ENCODE data around the gene ZNF426.
"Not testable (repeated sequence)": the region's sequence is repeated elsewhere in the genome, so short reads cannot be mapped to it uniquely, and the experiment has no call there.

The ZNF426 gene

GRCh38 chr19:9538183-9539058, at the start of gene ZNF426:
Gene ZNF426 (minus strand): TSS chr19:9538645. CDS start chr19:9536232, 2,413 bp downstream.
- DNase-seq, result peak; percentile 47

GRCh38 chr19:9586764-9587163, 48.3 kb upstream of the ZNF426 start:
- DNase-seq, result peak; percentile 37

GRCh38 chr19:9584073-9584833, 45.8 kb upstream of the ZNF426 start, which contains the start of gene ZNF121:
Gene ZNF121 (minus strand): TSS chr19:9584504. CDS start chr19:9568097, 16,407 bp downstream.
- DNase-seq, result peak; percentile 83

GRCh38 chr19:9582081-9582725, 43.8 kb upstream of the ZNF426 start:
- not testable (repeated sequence) for DNase-seq

- no peak for DNase-seq
Measured at GRCh38 chr19:9580728-9581127, 42.3 kb upstream of the ZNF426 start.

- DNase-seq, result no peak
Measured at GRCh38 chr19:9570255-9570654, 31.8 kb upstream of the ZNF426 start.

GRCh38 chr19:9566729-9567128, 28.3 kb upstream of the ZNF426 start:
- no peak for DNase-seq

GRCh38 chr19:9565900-9566705, 27.7 kb upstream of the ZNF426 start:
- DNase-seq, result no peak

- no peak for DNase-seq
Measured at GRCh38 chr19:9552536-9553274, 14.3 kb upstream of the ZNF426 start.

- DNase-seq, result no peak
Measured at GRCh38 chr19:9547870-9548269, 9.4 kb upstream of the ZNF426 start.

- not testable (repeated sequence) for DNase-seq
Measured at GRCh38 chr19:9541281-9541680, 2.8 kb upstream of the ZNF426 start.

- DNase-seq, result not testable (repeated sequence)
Measured at GRCh38 chr19:9539921-9540320, 1.5 kb upstream of the ZNF426 start.

GRCh38 chr19:9539201-9539600, 756 bp upstream of the ZNF426 start:
- DNase-seq, result not testable (repeated sequence)

- DNase-seq, result no peak
Measured at GRCh38 chr19:9535934-9536333, 2.5 kb downstream of the ZNF426 start.

GRCh38 chr19:9531933-9532332, 6.5 kb downstream of the ZNF426 start:
- no peak for DNase-seq

- no peak for DNase-seq
Measured at GRCh38 chr19:9528757-9529336, 9.6 kb downstream of the ZNF426 start.

- no peak for DNase-seq
Measured at GRCh38 chr19:9523885-9524474, 14.5 kb downstream of the ZNF426 start.

- DNase-seq, result no peak
Measured at GRCh38 chr19:9507285-9507684, 31.2 kb downstream of the ZNF426 start.

- no peak for DNase-seq
Measured at GRCh38 chr19:9500796-9501195, 37.6 kb downstream of the ZNF426 start.

- no peak for DNase-seq
Measured at GRCh38 chr19:9498183-9498902, 40.1 kb downstream of the ZNF426 start, which contains the start of gene ZNF560. Gene ZNF560 (minus strand): TSS chr19:9498616. CDS start chr19:9475313, 23,303 bp downstream.
